Cortex of kidney (tissue), 1 donor: ENCODE results near the gene EXOSC9.

Experiments used
- DNase-seq: peaks from one replicate; lab custom pipeline; 2025; lab: John Stamatoyannopoulos, UW

EXOSC9 gene

DNA sequence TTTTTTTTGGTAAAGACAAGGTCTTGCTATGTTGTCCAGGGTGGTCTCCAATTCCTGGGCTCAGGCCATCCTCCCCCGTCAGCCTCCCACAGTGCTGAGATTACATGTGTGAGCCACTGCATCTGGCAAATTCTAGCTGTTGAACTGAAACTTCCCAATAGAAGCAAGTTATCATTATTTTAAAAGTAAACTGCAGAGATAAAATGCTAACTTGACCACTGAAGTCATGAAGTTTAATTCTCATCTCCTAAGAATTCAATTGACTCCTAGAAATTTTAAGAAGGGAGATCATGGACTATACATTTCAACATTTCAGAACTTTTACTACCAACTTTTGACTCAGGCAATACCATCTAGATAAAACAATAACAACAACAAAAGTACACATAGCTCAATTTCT lies 11.7 kb upstream of the EXOSC9 start:
- no peak for DNase-seq

DNA sequence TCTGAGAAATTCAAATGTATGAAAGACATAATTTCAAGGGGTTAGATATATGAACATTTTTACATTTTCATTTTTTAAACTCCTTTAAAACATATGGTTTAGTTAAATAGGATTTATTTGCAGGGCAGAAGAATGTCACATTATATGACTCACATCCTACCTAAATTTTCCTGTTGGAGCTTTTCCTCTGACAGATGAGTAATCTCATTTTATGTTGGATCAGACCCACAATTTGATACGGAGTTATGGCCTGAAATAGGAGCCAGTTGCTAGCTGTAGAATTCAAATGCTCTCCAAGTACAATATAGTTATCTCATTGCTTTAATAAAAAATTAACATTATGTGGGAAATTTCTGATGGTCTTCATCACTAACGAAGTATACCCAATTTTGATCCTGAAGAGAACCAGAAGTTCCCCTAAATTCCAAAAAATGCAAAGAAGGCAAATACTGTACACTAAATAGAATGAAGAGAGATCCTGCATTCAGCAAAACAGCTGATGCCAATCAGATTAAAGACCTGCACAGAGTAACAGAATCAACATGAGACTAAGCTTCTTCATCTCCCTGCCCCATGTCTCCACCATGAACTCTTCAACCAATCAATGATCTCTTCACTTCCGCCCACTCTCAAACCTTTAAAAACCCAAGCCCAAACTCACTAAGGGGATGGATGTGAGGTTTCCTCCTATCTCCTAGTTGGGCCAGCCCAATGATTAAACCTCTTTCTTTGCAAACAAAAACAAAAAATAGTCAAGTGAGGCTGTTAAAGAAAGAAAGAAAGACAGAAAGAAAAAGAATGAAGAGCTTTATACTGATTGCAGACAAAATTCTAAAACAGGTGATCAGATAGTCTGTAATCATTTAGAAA lies 10.9 kb upstream of the EXOSC9 start:
- no peak for DNase-seq

DNA sequence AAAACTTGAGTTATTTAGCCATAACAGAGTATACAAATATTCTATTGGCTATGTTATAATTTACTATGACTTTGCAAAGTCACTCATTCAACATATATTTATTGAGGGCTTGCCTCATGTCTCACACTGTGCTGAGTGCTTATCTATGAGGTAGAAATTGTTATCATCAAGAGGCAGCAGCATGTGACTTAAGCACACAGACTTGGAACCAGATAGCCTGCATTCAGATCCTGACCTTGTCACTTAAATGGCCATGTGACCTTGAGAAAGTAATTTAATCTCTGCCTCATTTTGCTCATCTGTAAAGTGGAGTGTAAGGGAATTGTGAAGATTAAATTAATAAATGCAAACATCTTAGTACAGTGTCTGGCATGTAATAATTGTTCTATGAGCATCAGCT lies 10.1 kb upstream of the EXOSC9 start:
- no peak for DNase-seq

DNA sequence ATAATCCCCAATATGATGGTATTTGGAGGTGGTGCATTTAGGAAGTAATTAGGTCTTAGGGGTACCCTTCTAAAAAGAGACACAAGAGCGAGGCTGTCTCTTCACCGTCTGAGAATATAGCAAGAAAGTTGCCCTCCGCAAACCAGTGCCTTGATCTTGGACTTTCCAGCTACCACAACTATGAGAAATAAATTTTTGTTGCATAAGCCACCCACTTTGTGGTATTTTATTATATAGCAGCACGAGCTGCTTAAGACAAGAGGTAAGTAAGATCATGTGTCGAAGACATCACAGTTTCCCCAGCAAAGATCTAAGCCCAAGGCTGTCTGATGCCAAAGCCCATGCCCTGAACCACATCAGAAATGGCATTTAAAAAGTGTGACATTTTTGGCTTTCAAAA lies 9.6 kb upstream of the EXOSC9 start:
- no peak for DNase-seq

DNA sequence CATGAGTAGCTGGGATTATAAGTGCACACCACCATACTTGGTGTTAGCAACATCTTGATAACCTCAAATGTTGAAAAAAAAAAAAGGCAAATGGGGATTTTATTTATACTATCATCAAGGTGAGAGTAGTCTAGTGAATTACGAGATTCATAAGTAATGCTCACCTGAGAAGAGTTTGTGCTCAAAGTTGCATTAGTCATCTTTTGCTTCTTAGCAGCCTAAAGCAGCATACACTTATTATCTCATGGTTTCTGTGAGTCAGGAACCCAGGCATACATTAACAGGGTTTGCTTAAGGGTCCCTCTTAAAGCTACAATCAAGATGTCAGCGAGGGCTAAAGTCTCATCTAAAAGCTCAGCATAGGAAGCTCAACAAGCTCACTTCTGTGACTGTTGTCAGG lies 8.2 kb upstream of the EXOSC9 start:
- no peak for DNase-seq

DNA sequence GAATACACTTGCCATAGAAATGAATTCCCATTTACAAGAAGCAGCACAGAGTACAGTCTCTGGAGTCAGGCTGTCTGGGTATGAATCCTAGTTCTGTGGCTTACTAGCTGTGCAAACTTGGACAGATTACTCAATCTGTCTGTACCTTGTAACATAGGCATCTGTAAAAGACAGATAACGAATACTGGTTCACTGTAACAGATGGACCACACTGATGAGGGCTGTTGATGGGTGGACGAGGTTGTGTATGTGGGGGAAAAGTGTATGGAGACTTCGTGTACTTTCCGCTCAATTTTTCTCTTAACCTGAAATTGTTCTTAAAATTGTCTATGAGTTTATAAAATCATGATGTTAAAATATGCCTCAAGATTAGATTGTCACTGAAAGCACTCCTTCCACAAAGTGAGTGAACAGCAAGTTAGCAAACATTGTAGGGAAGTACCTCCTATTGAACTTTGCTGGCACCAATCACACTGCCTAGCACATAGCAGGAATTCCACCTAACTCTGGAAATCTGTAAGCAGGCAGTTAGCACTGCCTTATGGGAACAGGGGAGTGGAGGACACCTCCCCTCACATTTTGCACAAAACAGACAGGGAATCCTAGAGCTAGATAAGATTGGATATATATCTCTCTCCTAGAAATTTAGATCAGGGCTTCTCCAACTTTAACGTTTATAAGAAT lies 6.5 kb upstream of the EXOSC9 start:
- DNase-seq: no peak

DNA sequence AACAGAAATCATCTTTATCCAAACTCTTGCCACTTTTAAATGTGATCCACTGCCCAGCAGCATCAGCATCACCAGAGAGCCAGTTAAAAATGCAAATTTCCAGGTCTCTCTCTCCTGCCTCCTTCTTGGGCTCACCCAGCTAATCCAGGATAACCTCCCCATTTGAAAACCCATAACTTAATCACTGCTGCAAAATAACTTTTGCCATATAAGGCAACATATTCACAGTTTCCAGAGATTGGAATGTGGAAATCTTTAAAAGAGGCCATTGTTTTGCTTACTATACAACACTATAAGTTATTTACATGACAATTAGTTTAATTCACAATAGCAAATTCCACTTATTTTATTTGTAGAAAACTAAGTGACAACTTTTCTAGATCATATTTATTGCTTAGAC lies 4.8 kb upstream of the EXOSC9 start:
- no peak for DNase-seq

DNA sequence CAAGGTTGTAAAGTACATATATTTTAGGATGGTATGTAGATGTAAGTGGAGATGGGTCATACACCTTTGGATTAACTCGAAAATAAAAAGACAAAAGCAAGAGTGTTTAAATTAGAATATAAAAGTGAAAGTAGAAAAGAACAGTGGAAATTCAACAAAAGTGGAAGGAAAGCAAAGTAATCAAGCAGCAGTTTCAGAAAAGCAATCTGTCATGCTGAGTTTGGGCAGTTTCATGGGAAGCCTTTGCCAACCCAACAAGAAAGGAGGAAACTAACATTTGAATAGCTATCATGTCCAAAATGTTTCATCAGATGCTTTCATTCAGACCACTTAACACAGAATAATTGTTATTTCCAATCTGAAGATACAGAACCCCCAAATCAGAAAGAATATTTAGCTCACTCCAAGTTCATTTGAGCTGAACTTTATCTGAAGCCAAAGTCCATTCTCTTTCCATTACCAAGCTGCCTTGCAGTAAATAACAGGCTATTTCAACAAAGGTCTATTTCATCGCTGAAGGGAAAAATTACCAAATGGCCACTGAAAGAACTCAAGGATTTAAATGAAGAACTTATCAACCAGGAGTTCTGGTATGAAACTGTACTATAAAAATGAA lies 1.8 kb upstream of the EXOSC9 start:
- no peak for DNase-seq

DNA sequence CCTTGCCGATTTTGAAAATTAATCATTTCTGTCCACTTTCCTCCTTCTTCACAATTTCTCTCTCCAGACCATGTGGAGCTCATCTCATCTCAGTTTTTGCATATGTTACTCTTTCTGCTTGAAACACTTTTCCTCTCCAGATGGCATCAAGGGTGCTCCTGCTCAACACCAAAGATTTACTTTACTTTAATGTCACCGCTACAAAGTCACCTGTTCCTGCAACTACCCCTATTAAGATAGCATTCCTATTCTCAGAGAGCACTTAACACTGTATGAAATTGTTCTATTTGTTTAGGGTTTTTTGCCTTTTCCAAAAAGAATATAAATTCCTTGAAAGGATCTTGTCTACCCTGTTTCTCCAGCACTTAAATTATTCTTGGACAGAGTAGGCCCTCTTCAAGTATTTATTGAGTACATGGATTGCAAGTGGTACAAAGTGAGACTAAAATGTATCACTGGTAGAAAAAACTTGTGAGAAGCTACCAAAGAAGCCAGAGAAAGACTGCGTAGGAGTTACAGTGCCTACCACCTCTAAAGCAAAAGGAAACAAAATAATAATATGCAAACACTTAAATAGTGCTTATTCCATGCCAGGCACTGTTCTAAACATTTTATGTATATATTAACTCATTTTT lies 1.1 kb upstream of the EXOSC9 start:
- no peak for DNase-seq

DNA sequence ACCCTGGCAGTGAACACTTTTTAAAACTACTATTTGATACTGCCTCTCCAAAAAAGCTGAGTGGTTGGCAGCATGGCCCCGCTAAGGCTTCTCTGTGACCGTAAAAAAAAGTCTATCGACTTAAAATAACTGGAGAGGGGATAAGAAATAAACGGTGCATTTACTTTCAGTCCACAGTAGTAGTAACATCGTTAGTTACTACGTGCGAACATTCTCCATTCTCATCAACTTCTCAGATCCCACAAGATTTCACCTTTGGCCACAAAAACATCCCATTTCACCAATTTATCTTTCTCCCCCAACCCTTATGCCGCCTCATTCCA lies 524 bp upstream of the EXOSC9 start:
- DNase-seq: no peak

DNA sequence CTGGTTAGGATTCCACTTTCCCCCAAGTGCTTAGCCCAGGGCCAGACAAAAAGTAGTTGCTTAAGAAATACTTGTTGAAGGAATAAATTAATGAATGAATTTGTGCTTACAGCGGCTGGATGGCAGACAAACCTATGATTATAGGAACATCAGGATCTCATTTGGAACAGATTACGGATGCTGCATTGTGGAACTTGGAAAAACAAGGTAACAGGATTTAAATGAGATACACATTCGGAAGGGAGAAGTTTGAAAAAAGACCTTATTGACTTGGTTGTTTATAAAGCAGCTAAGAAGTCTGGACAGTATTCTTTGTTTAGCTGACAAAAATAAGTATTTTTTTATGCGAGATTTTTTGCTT lies 572 bp downstream of the EXOSC9 start:
- no peak for DNase-seq

DNA sequence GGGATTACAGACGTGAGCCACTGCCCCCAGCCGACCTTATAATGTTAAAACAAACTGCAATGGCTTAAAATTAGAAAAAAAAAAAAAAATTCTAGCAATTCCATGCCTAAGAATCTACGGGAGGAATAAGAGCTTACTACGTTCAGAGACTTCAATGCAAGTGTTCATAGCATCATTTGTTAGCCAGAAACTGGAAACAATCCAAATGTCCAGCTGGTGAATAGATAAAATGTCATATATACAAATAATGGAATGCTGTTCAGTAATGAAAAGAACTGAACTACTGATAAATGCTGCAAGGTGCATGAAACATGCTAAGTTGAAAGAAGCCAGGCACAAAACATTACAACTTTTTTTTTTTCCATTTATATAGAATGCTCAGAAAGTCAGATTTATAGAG lies 5.3 kb downstream of the EXOSC9 start:
- DNase-seq: no peak

DNA sequence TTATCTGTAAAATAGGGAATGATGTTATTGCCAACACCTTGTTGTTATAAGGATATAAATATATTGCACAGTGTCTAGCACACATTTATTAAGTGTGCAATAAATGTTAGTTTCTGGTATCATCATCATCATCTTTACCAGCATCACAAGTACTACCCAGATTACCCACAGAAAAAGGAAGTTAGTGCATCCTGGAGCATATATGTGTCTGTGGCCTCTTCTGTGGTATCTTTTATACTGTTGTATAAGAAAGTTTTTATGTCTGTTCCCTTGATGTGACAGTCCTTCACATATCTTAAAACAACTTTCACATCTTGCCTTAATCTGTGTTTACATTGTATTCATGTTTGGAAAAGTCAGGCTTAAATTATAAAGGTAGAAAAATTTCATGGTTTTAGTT lies 10.0 kb downstream of the EXOSC9 start:
- no peak for DNase-seq

DNA sequence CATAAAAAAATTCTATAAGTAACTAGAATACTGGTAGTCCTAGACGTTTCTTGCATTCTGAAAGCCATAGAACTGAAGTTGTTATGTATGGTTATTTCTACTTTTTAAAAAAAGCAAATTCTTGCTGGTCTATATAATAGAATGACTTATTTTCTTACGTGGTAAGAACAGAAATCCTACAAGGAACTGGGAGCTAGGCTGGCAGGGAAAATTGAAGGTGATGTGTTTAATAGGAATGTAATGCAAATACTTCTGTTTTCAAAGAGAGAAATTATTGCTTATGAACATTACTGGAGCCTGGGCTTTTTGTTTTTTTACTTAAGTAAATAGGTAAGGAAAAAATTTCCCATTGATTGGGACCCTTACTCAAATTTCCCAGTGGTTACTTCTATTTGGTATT lies 13.6 kb downstream of the EXOSC9 start:
- DNase-seq: no peak

DNA sequence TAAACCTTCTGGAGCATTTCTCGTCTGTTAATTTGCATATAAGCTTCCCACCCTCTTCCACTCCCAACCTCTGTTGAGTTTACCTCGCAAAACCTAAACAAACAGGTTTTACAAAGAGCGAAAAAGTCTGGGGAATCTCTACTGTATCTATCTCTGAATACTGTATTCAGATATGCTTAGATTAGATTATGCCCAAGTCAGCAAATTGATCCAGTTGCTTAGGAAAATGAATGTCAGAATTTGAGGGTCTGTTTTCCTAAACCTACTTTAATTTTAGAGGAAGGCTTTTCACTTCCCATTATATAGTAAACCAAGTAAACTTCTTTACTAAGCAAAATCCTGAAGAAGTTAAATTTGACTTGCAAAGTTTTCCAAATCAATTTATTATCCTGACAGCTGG lies 15.9 kb downstream of the EXOSC9 start:
- no peak for DNase-seq

DNA sequence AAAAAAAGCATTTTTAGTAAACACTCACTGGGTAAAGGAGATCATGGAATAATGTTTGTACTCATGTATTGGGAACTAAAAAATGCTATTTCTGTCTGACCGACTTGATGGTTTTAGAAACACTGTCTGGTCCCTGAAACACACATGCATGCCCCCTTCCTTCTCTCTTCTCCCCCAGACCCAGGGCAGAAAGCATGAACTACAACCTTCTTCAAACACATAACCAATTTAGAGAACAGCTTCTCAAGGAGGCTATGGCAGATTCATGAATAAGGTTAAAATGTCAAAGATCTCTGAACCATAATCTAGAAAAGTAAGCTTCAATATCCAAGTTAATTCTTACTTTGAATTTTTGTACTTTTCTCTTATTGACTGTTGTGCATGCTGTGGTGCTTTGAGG lies 16.6 kb downstream of the EXOSC9 start:
- no peak for DNase-seq

DNA sequence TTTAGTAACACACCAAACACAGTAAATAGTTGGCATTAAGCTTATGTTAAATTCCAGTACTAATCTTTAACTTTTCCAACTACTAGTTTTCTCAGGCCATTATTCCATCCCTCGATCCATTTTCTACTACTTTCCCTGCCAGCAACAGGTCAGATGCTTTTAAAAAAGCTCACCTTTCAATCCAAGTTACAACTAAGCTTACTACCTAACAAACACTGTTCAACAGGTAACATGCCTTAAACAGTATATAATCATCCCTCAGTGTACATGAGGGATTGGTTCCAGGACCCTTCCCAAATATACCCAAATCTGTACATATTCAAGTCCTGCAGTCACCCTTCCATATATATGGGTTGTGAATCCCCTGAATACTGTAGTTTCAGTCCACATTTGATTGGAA lies 17.1 kb downstream of the EXOSC9 start:
- DNase-seq: no peak

DNA sequence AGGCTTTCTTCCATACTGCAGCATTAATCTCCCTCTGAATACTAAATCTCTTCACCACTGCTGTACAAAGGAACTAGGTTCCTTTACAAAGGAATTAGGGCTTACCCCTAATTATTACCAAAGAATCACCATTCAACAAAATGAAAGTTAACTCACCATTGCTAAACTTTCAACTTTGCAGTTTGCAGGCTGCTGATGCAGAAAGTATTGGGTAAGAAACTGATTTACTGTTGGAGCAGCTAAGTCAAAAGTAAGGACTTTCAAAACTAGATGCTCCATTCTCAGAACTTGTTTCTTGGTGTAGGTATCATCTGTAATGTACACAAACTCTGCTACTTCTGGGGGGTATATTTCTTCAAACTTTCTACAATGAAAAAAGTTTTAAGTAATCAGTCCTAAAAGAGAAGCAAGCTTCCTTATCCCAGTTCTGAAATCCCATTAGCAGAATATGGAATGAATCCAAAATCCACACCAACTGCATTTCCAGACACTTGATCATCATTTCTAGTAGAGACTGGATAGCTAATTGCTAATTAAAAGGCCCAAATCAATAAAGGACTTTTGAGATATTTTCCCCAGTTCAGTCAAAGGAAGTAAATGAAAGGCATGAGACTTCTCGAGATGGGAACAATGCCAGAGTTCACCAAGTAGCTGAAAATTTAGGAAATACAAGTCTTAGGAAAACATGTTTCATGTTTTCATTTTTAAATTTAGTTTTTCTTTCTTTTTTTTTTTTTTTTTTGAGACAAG lies 18.3 kb downstream of the EXOSC9 start:
- DNase-seq: no peak

DNA sequence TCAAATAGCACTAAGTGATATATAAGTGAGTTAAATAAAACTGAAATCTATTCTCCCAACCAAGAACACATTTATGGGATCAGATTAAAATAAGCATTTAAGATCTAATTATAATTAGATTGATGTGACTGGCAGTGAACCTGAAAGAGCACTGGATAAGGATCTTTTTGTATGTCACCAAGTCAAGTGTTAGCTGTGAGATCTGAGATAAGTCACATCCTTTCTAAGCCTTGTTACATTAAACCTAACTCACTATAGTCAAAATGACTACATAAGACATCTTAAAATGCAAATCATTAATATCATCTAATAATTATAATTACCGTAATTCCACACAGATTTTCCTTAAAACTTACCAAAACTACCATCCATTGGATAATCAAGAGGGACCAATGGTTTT lies 20.9 kb downstream of the EXOSC9 start:
- DNase-seq: no peak

DNA sequence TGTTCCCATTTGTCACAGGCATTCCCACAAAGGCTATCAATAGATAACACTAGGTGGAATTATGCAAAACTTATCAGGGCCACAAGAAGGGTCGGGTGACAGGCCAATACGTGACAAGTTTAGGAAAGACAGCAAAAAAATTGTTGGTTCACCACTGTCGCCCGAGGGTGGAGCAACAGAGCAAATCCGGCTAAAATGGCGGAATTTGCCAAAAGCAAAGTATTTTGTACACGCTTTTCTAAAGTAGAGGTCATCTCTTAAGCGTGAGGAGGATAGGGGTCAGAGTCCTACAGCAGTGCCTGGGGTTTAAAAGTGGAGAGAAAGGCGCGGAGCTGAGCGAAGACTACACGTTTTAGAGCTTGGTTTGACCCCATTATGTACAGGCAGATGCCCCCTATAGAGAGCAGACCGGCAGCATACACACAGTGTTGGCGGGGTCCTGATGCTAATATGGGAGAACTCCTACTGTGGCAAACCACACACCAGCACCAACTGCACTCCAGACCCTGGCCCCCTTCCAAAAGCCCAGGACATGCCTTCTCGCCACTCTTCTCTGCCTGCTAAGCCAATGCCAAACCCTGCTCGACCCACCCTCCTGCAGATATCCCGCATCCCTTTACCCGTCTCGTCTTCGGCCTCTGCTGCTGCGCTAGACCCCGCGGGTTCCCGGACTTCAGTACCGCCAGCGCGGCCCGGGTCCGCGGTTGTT lies 21.8 kb downstream of the EXOSC9 start:
- no peak for DNase-seq

DNA sequence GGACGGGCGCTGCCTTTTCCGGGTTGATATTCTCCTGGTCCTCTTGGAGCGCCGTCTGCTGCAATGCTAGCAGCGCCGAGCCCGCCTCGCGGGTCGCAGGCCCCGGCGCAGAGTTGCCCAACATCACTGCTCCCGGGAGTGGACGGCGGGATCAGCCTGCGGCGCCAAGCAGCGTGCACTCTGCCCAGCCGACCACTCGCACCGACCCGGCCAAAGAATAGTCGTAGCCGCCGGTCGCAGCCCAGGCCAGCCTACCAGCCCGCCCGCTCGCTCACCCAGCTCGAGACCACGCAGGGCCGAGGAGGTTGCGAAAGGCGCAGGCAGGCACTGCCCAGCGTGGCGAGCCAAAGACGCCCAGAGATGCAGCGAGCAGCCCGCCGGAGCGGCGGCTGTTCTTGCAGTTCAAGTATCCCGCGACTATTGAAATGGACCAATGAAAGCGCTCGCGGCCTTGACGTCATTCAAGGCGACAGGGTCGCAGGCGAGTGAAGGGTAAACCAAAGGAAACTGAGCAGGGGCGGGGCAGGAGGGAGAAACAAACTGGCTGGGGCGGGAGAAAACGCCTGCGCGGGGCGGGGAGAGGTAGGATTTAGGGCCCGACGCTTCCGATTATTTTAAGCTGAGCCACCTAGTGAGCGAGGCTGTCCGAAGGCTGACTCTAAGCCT lies 22.5 kb downstream of the EXOSC9 start, which contains the start of gene CCNA2:
CCNA2 (minus strand) TSS at position 379 of the 666 bp plus-strand sequence; CDS start at position 124, 255 bp downstream.
- DNase-seq: peak; percentile 44
